HepG2 (cell line): ENCODE data around the gene MVK. TPM values are rescaled to one million over a fixed set of nuclear protein-coding genes. Genes with fewer than 3 reads are reported as not detected.
A peak's percentile ranks its signal among the peaks of the same experiment; 100 is the strongest.

Experiments used
- ATF1 ChIP-seq: IDR thresholded peaks from 2 replicates; pipeline ENCODE4 v1.6.1; 2016; ENCODE audit warnings: mild to moderate bottlenecking, control low read depth
- BRD4 ChIP-seq: sonication (generic); formaldehyde crosslinking; IDR thresholded peaks from 2 replicates; pipeline ENCODE4 v1.4.0; 2020; ENCODE audit warnings: missing genetic modification reagents
- CHD4 ChIP-seq: fragments of 200-600 bp; sonication (generic); IDR thresholded peaks from 2 replicates; pipeline ENCODE4 v1.7.0; 2017; ENCODE audit warnings: mild to moderate bottlenecking, low read length, borderline replicate concordance
- EP300 ChIP-seq, 3 experiments: sonication (generic) in 1 of 3; formaldehyde crosslinking in 1 of 3; IDR thresholded peaks; 2 replicates each; pipeline versions ENCODE4 v1.5.1 to v1.6.1; 2011 to 2020; ENCODE audit warnings: low read depth in 2 of 3, low read length in 2 of 3, borderline replicate concordance in 1 of 3, improper control_type of control experiment in 1 of 3, mild to moderate bottlenecking in 1 of 3, missing genetic modification reagents in 1 of 3, moderate library complexity in 1 of 3
- FOXO1 ChIP-seq: sonication (generic); formaldehyde crosslinking; IDR thresholded peaks from 2 replicates; pipeline ENCODE4 v1.4.0; 2020; ENCODE audit warnings: missing genetic modification reagents
- KDM2A ChIP-seq: sonication (generic); formaldehyde crosslinking; IDR thresholded peaks from 2 replicates; pipeline ENCODE4 v1.4.0; 2020; ENCODE audit warnings: low read depth, missing genetic modification reagents, borderline replicate concordance
- MAZ ChIP-seq, 2 experiments: sonication (generic) in 1 of 2; formaldehyde crosslinking in 1 of 2; IDR thresholded peaks; 2 replicates each; pipeline versions ENCODE4 v1.5.0 to v1.6.1; 2012 to 2020; ENCODE audit warnings: low read depth in 2 of 2, mild to moderate bottlenecking in 2 of 2, borderline replicate concordance in 1 of 2, improper control_type of control experiment in 1 of 2, low read length in 1 of 2, missing genetic modification reagents in 1 of 2, moderate library complexity in 1 of 2
- NCOR1 ChIP-seq: fragments of 200-600 bp; sonication (generic); IDR thresholded peaks from 2 replicates; pipeline ENCODE4 v1.7.0; 2017; ENCODE audit warnings: antibody characterized with exemption, low read length, borderline replicate concordance
- NR2C2 ChIP-seq: sonication (generic); formaldehyde crosslinking; IDR thresholded peaks from 2 replicates; pipeline ENCODE4 v1.4.0; 2020; ENCODE audit warnings: missing genetic modification reagents, mild to moderate bottlenecking, moderate library complexity, borderline replicate concordance
- NR2F2 ChIP-seq: IDR thresholded peaks from 2 replicates; pipeline ENCODE4 v1.6.1; 2012; ENCODE audit warnings: low read depth, inconsistent platforms, borderline replicate concordance
- PHF5A ChIP-seq: IDR thresholded peaks from one replicate; pipeline ENCODE4 v1.6.1; 2018; ENCODE audit warnings: low read depth, missing genetic modification reagents; ENCODE audit not compliant: unreplicated experiment
- PHF8 ChIP-seq: sonication (generic); formaldehyde crosslinking; IDR thresholded peaks from 2 replicates; pipeline ENCODE4 v1.5.0; 2020; ENCODE audit warnings: missing genetic modification reagents
- POGZ ChIP-seq: sonication (generic); formaldehyde crosslinking; IDR thresholded peaks from 2 replicates; pipeline ENCODE4 v1.4.0; 2020; ENCODE audit warnings: mild to moderate bottlenecking, missing genetic modification reagents
- SAP130 ChIP-seq: IDR thresholded peaks from 2 replicates; pipeline ENCODE4 v1.6.1; 2016; ENCODE audit warnings: low read depth
- TCF7 ChIP-seq: sonication (generic); IDR thresholded peaks from 2 replicates; pipeline ENCODE4 v1.6.1; 2016; ENCODE audit warnings: antibody characterized with exemption, low read depth
- ZFP36 ChIP-seq: fragments of 150-350 bp; IDR thresholded peaks from 2 replicates; pipeline ENCODE4 v1.6.1; 2018; ENCODE audit warnings: borderline replicate concordance, low read length, low read depth; ENCODE audit not compliant: partially characterized antibody
- ZNF121 ChIP-seq: sonication (generic); formaldehyde crosslinking; IDR thresholded peaks from 2 replicates; pipeline ENCODE4 v1.5.0; 2020; ENCODE audit warnings: mild to moderate bottlenecking, missing genetic modification reagents
- ZNF790 ChIP-seq: sonication (generic); formaldehyde crosslinking; IDR thresholded peaks from 2 replicates; pipeline ENCODE4 v1.8.0; 2022; ENCODE audit warnings: missing genetic modification reagents, mild to moderate bottlenecking, borderline replicate concordance
- polyA plus RNA-seq, 8 experiments: library from polyadenylated mRNA; depleted of rRNA in 3 of 8; stranded (reverse) in 7 of 8; unstranded in 1 of 8; fragments of >200 nt; fragmentation: Illumina TruSeq in 4 of 8; extraction: Trizol in 4 of 8; gene quantifications; 2 replicates each; pipeline versions ENCODE4 v1.2.1 to v1.2.3, GENCODE V29; 2011 to 2016; ENCODE audit warnings: low read depth in 4 of 8, missing spikeins in 1 of 8, mixed read lengths in 1 of 8; ENCODE audit not compliant: insufficient read depth in 1 of 8
- total RNA-seq, 5 experiments: library from RNA; depleted of rRNA; stranded (reverse); fragments of >200 nt; fragmentation: Illumina TruSeq; extraction: Trizol; gene quantifications; 2 replicates each; pipeline ENCODE4 v1.2.3, GENCODE V29; 2016; ENCODE audit warnings: low read depth in 1 of 5
- TF ChIP-seq, protein P1 (sequence below): IDR thresholded peaks from 2 replicates; pipeline ENCODE4 v1.6.1; 2012; ENCODE audit warnings: inconsistent platforms
- TF ChIP-seq, protein P2 (sequence below): sonication (generic); formaldehyde crosslinking; IDR thresholded peaks from 2 replicates; pipeline ENCODE4 v1.4.0; 2020; ENCODE audit warnings: missing genetic modification reagents, low read depth, mild to moderate bottlenecking, borderline replicate concordance
- TF ChIP-seq, protein P3 (sequence below): sonication (generic); formaldehyde crosslinking; IDR thresholded peaks from 2 replicates; pipeline ENCODE4 v1.4.0; 2020; ENCODE audit warnings: mild to moderate bottlenecking, missing genetic modification reagents, borderline replicate concordance
- TF ChIP-seq, protein P4 (sequence below): sonication (generic); formaldehyde crosslinking; IDR thresholded peaks from 2 replicates; pipeline ENCODE4 v1.4.0; 2020; ENCODE audit warnings: missing genetic modification reagents, mild to moderate bottlenecking, borderline replicate concordance

The MVK gene
- total and polyA plus RNA-seq, 2 of the 13 experiments (the other 11 are each of a cell fraction or from before 2014, with no cell fraction given): 11.6 to 66.9 TPM

DNA sequence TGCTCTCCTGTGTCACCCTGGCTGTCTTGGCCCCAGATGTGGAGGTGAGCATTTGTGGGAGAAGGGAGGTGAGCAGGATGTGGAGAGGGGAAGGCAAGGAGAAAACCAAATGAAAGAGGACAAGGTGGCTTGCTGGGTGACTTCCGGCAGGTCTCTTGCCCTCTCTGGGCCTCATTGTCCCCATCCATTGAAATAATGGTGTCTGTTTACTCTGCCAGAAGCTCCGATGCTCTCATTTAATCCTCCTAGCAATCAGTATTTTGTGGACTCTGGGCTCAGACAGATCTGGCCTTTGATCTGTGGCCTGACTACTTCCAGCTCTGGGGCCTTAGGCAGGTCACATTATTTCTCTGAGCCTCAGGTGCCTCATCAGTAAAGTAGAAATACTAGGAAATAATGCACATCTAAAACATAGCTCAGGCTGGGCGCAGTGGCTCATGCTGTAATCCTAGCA lies 30.6 kb downstream of the MVK start (continued):
- TF ChIP-seq TCF7 (peak; percentile 63), PHF8 (CRISPR knock-in tag) (no peak), ZFP36 (peak; percentile 81), MAZ (IDR thresholded peaks at IDR 0.05; ENCODE audit: borderline replicate concordance, low read depth, low read length) (peak; percentile 44; the same call in 1 of the 2 replicates), MAZ (CRISPR knock-in tag; IDR thresholded peaks at IDR 0.05; ENCODE audit: low read depth) (no peak), ZNF790 (no peak), EP300 (IDR thresholded peaks at IDR 0.05; ENCODE audit: low read depth in 2 of 2, low read length in 2 of 2) (peak in 1 of 2 experiments; percentile 35; a peak in 1 of 4 replicates), EP300 (CRISPR knock-in tag; IDR thresholded peaks at IDR 0.05; ENCODE audit: borderline replicate concordance) (no peak), NR2F2 (0 out of 2 replicates have a peak, but pooled peaks have one; percentile 23), POGZ (CRISPR knock-in tag) (no peak), ZNF121 (CRISPR knock-in tag) (0 out of 2 replicates have a peak, but pooled peaks have one; percentile 24), PHF5A (CRISPR knock-in tag) (peak; percentile 53), NR2C2 (no peak), CHD4 (0 out of 2 replicates have a peak, but pooled peaks have one; percentile 23), FOXO1 (CRISPR knock-in tag) (peak; percentile 21; the same call in 1 of the 2 replicates), ATF1 (CRISPR knock-in tag) (no peak), KDM2A (CRISPR knock-in tag) (no peak), SAP130 (peak; percentile 24; the same call in 1 of the 2 replicates), NCOR1 (peak; percentile 67; the same call in 1 of the 2 replicates), BRD4 (CRISPR knock-in tag) (no peak)
- TF ChIP-seq, protein P1, sequence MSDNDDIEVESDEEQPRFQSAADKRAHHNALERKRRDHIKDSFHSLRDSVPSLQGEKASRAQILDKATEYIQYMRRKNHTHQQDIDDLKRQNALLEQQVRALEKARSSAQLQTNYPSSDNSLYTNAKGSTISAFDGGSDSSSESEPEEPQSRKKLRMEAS: peak; percentile 66
- TF ChIP-seq, protein P2, sequence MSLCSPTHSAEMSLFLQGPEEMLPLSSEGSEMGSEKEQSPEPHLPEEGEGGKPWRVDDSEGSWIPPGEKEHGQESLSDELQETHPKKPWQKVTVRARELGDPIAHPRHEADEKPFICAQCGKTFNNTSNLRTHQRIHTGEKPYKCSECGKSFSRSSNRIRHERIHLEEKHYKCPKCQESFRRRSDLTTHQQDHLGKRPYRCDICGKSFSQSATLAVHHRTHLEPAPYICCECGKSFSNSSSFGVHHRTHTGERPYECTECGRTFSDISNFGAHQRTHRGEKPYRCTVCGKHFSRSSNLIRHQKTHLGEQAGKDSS (CRISPR knock-in tag): no peak
- TF ChIP-seq, protein P3, sequence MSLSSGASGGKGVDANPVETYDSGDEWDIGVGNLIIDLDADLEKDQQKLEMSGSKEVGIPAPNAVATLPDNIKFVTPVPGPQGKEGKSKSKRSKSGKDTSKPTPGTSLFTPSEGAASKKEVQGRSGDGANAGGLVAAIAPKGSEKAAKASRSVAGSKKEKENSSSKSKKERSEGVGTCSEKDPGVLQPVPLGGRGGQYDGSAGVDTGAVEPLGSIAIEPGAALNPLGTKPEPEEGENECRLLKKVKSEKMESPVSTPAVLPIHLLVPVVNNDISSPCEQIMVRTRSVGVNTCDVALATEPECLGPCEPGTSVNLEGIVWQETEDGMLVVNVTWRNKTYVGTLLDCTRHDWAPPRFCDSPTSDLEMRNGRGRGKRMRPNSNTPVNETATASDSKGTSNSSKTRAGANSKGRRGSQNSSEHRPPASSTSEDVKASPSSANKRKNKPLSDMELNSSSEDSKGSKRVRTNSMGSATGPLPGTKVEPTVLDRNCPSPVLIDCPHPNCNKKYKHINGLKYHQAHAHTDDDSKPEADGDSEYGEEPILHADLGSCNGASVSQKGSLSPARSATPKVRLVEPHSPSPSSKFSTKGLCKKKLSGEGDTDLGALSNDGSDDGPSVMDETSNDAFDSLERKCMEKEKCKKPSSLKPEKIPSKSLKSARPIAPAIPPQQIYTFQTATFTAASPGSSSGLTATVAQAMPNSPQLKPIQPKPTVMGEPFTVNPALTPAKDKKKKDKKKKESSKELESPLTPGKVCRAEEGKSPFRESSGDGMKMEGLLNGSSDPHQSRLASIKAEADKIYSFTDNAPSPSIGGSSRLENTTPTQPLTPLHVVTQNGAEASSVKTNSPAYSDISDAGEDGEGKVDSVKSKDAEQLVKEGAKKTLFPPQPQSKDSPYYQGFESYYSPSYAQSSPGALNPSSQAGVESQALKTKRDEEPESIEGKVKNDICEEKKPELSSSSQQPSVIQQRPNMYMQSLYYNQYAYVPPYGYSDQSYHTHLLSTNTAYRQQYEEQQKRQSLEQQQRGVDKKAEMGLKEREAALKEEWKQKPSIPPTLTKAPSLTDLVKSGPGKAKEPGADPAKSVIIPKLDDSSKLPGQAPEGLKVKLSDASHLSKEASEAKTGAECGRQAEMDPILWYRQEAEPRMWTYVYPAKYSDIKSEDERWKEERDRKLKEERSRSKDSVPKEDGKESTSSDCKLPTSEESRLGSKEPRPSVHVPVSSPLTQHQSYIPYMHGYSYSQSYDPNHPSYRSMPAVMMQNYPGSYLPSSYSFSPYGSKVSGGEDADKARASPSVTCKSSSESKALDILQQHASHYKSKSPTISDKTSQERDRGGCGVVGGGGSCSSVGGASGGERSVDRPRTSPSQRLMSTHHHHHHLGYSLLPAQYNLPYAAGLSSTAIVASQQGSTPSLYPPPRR (CRISPR knock-in tag): no peak
- TF ChIP-seq, protein P4, sequence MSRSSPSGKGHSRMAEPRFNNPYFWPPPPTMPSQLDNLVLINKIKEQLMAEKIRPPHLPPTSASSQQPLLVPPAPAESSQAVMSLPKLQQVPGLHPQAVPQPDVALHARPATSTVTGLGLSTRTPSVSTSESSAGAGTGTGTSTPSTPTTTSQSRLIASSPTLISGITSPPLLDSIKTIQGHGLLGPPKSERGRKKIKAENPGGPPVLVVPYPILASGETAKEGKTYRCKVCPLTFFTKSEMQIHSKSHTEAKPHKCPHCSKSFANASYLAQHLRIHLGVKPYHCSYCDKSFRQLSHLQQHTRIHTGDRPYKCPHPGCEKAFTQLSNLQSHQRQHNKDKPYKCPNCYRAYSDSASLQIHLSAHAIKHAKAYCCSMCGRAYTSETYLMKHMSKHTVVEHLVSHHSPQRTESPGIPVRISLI: no peak
